ENCODE data around the gene FIS1. TPM values are rescaled to one million over a fixed set of nuclear protein-coding genes. Genes with fewer than 3 reads are reported as not detected.
A peak's percentile ranks its signal among the peaks of the same experiment; 100 is the strongest.

FIS1 gene
- total RNA-seq, 1 donor from 2014 or later = 127 TPM

DNA sequence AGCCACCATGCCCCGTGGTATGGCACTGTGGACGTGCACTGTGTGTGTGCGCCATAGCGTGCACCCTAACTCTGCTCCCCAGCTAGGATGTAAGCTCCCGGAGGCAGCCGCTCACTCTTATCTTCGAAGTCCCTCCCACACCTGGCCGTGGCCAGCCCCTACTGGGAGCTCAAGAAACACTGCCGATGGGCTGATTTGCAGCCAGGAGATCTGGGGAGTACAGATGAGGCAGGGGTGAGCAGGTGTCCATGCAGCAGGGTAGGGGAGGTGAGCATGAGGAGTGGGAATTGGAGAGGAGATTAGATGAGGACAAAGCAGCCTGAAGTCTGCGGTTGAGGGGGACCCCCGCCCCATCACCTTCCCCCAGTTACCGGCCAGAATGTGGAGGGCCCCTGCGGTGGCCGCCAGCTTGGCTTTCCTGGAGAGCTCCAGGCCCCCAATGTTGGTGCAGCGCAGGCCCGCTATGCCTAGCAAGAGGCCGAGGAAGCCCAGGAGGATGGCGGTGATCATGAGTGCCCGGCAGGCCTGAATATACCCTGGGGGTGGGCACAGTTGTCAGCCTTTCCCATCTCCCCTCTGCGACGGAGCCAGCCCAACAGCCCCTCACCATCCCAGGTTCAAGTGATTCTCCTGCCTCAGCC, 10.9 kb downstream of the FIS1 start:
- no peak overlapping the region for H3K27ac Mint-ChIP-seq
- H3K27me3 Mint-ChIP-seq = no peaks in the 10 kb centered on the region
- no peaks in the 10 kb centered on the region for H3K9me3 Mint-ChIP-seq
- H3K36me3 Mint-ChIP-seq (ENCODE audit: low read depth) = peaks cover 19% of the 10 kb centered on the region
- no peak for DNase-seq
- intact Hi-C loops (cut with micrococcal nuclease) = no loop called here
- H3K4me1 Mint-ChIP-seq = no peaks in the 10 kb centered on the region
- no peak overlapping the region for H3K4me3 Mint-ChIP-seq

DNA sequence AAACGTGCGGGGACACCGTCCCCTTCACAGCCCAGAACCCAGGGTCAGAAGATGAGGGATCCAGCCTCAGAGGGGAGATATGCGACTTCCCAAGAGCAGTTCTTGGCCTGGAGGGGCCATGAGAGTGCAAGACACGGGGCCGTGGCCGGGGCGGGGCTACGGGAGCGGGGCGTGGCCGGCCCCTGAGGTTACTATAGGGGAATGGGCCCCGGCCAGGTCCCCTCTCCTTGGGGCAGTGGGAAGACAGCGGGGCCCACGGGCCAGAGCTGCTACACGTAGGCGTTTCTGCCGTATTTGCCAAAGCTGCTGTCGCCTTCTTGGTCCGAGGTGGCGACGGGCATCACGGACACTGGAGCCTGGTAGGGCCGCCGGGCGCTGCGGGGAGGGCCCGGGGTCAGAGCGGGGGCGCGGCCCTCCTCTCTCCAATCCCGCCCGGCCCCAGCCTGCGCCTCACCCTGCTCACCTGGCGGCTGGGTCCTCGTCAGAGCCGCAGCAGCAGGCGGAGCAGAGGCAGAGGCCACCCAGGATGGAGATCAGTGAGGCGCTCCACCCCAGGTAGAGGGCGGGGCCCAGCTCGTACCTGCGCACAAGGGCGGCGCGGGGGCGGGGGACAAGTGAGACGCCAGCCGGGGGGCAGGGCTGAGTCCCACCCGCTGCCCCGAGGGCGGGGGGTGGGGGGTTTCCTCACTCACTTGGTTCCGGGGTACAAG, 12.6 kb downstream of the FIS1 start:
- Mint-ChIP-seq H3K9me3 (no peaks in the 10 kb centered on the region), H3K27ac (no peak overlapping the region), H3K36me3 (ENCODE audit: low read depth) (peaks cover 15% of the 10 kb centered on the region), H3K27me3 (no peaks in the 10 kb centered on the region), H3K4me1 (no peaks in the 10 kb centered on the region), H3K4me3 (no peak overlapping the region)
- DNase-seq = no peak
- intact Hi-C loops (cut with micrococcal nuclease) = no loop called here

- H3K36me3 Mint-ChIP-seq (ENCODE audit: low read depth) = peaks cover 18% of the 10 kb centered on the region
- H3K27me3 Mint-ChIP-seq = no peaks in the 10 kb centered on the region
- no peak overlapping the region for H3K4me3 Mint-ChIP-seq
- intact Hi-C loops (cut with micrococcal nuclease) = no loop called here
- DNase-seq = no peak
- no peak overlapping the region for H3K27ac Mint-ChIP-seq
- H3K4me1 Mint-ChIP-seq = no peaks in the 10 kb centered on the region
- no peaks in the 10 kb centered on the region for H3K9me3 Mint-ChIP-seq
Measured at GRCh38 chr7:101231644-101232043, 13.2 kb downstream of the FIS1 start.

GRCh38 chr7:101226721-101227120, 18.2 kb downstream of the FIS1 start:
- no peak for DNase-seq
- Mint-ChIP-seq H3K36me3 (ENCODE audit: low read depth) (peaks cover 46% of the 10 kb centered on the region), H3K27me3 (no peaks in the 10 kb centered on the region), H3K4me1 (peaks cover 3% of the 10 kb centered on the region), H3K4me3 (no peak overlapping the region), H3K9me3 (no peaks in the 10 kb centered on the region), H3K27ac (no peak overlapping the region)
- intact Hi-C loops (cut with micrococcal nuclease) = no loop called here

- DNase-seq = no peak
- H3K36me3 Mint-ChIP-seq (ENCODE audit: low read depth) = peaks cover 47% of the 10 kb centered on the region
- intact Hi-C loops (cut with micrococcal nuclease) = no loop called here
- no peak overlapping the region for H3K4me3 Mint-ChIP-seq
- no peak overlapping the region for H3K27ac Mint-ChIP-seq
- no peaks in the 10 kb centered on the region for H3K9me3 Mint-ChIP-seq
- H3K27me3 Mint-ChIP-seq = no peaks in the 10 kb centered on the region
- peaks cover 6% of the 10 kb centered on the region for H3K4me1 Mint-ChIP-seq
Measured at GRCh38 chr7:101225650-101226049, 19.2 kb downstream of the FIS1 start.

DNA sequence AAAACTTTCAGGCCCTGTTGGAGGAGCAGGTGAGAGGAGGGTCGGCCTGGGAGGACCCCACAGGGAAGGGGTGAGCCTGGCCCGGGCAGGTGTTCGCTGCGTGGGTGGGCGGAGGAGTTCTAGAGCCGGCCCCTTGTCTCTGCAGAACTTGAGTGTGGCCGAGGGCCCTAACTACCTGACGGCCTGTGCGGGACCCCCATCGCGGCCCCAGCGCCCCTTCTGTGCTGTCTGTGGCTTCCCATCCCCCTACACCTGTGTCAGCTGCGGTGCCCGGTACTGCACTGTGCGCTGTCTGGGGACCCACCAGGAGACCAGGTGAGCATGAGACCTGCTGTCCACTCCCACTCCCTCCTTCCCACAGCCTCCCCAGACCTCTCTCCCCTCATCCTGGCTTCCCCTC, 21.4 kb downstream of the FIS1 start:
- Mint-ChIP-seq H3K36me3 (ENCODE audit: low read depth) (peaks cover 42% of the 10 kb centered on the region), H3K4me3 (no peak overlapping the region), H3K27ac (peak overlapping the region; percentile 65), H3K9me3 (no peaks in the 10 kb centered on the region), H3K4me1 (peaks cover 20% of the 10 kb centered on the region), H3K27me3 (no peaks in the 10 kb centered on the region)
- intact Hi-C loops (cut with micrococcal nuclease) = no loop called here
- no peak for DNase-seq

DNA sequence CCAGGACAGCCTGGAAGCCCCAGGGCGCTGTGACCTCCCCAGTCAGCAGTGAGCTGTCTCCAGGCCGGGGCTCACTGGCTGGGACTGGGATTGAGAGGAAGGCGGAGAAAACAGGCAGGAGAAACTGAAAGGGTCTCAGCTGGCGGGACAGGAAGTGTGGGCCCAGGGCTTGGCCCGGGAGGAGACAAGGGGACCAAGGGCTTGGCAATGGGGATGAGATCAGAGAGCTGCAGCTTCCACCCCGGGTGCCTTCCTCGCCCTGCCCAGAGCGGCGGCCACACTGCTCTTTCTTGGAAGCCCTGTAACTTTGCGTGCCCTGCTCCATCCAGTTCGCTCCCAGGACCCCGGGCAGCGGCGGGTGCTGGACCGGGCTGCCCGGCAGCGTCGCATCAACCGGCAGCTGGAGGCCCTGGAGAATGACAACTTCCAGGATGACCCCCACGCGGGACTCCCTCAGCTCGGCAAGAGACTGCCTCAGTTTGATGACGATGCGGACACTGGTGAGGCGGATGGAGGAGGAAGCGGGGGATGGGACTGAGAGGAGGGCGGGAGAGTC, 22.5 kb downstream of the FIS1 start:
- Mint-ChIP-seq H3K9me3 (no peaks in the 10 kb centered on the region), H3K27ac (no peak overlapping the region), H3K36me3 (ENCODE audit: low read depth) (peaks cover 41% of the 10 kb centered on the region), H3K4me1 (peaks cover 26% of the 10 kb centered on the region), H3K27me3 (no peaks in the 10 kb centered on the region), H3K4me3 (no peak overlapping the region)
- intact Hi-C loops (cut with micrococcal nuclease) = no loop called here
- DNase-seq = no peak

- Mint-ChIP-seq H3K27me3 (no peaks in the 10 kb centered on the region), H3K4me3 (no peak overlapping the region), H3K27ac (peak overlapping the region; percentile 34), H3K36me3 (ENCODE audit: low read depth) (peaks cover 47% of the 10 kb centered on the region), H3K9me3 (no peaks in the 10 kb centered on the region), H3K4me1 (peaks cover 35% of the 10 kb centered on the region)
- DNase-seq = no peak
- intact Hi-C loops (cut with micrococcal nuclease) = no loop called here
Measured at GRCh38 chr7:101220295-101220694, 24.6 kb downstream of the FIS1 start.

GRCh38 chr7:101218236-101219125, 26.4 kb downstream of the FIS1 start:
- no peaks in the 10 kb centered on the region for H3K9me3 Mint-ChIP-seq
- H3K27me3 Mint-ChIP-seq = no peaks in the 10 kb centered on the region
- peak overlapping the region; percentile 91 for H3K27ac Mint-ChIP-seq
- H3K4me1 Mint-ChIP-seq = peaks cover 37% of the 10 kb centered on the region
- peaks cover 39% of the 10 kb centered on the region for H3K36me3 Mint-ChIP-seq (ENCODE audit: low read depth)
- peak overlapping the region; percentile 99 for H3K4me3 Mint-ChIP-seq
- no peak for DNase-seq
- intact Hi-C loops (cut with micrococcal nuclease) = loop anchor here (1.0 to 10.0 kb wide), 3 partner anchors 26 to 66 kb away; no protein-coding TSS in a partner anchor

GRCh38 chr7:101217388-101218235, 27.3 kb downstream of the FIS1 start, which contains the start of the genes PLOD3 and ZNHIT1:
Gene PLOD3, minus strand, starts transcription at chr7:101217581. Its CDS starts 307 bp downstream, at chr7:101217274.
Gene ZNHIT1, plus strand, starts transcription at chr7:101218165. Its CDS starts 31 bp downstream, at chr7:101218196.
- no peaks in the 10 kb centered on the region for H3K9me3 Mint-ChIP-seq
- peaks cover 37% of the 10 kb centered on the region for H3K4me1 Mint-ChIP-seq
- H3K27me3 Mint-ChIP-seq = no peaks in the 10 kb centered on the region
- H3K27ac Mint-ChIP-seq = peak within 1 kb of the TSS; percentile 91
- intact Hi-C loops (cut with micrococcal nuclease) = loop anchor here (1.0 to 10.0 kb wide), 3 partner anchors 27 to 67 kb away; no protein-coding TSS in a partner anchor
- H3K4me3 Mint-ChIP-seq = peak within 1 kb of the TSS; percentile 99
- H3K36me3 Mint-ChIP-seq (ENCODE audit: low read depth) = peaks cover 32% of the 10 kb centered on the region
- DNase-seq = peak; percentile 98

GRCh38 chr7:101216860-101217387, 28.0 kb downstream of the FIS1 start:
- intact Hi-C loops (cut with micrococcal nuclease) = loop anchor here (10.0 kb wide), 1 partner anchor 68 kb away; no protein-coding TSS in a partner anchor
- peak overlapping the region; percentile 91 for H3K27ac Mint-ChIP-seq
- peaks cover 29% of the 10 kb centered on the region for H3K36me3 Mint-ChIP-seq (ENCODE audit: low read depth)
- H3K4me1 Mint-ChIP-seq = peaks cover 36% of the 10 kb centered on the region
- DNase-seq = no peak
- peak overlapping the region; percentile 99 for H3K4me3 Mint-ChIP-seq
- H3K9me3 Mint-ChIP-seq = no peaks in the 10 kb centered on the region
- H3K27me3 Mint-ChIP-seq = no peaks in the 10 kb centered on the region

GRCh38 chr7:101216001-101216859, 28.7 kb downstream of the FIS1 start:
- intact Hi-C loops (cut with micrococcal nuclease) = loop anchor here (10.0 kb wide), 1 partner anchor 69 kb away; no protein-coding TSS in a partner anchor
- no peak for DNase-seq
- H3K27ac Mint-ChIP-seq = peak overlapping the region; percentile 71

More at GRCh38 chr7:101216001-101216859, 28.7 kb downstream of the FIS1 start:
- H3K4me1 Mint-ChIP-seq = peaks cover 31% of the 10 kb centered on the region
- peaks cover 27% of the 10 kb centered on the region for H3K36me3 Mint-ChIP-seq (ENCODE audit: low read depth)
- H3K9me3 Mint-ChIP-seq = no peaks in the 10 kb centered on the region
- peak overlapping the region; percentile 99 for H3K4me3 Mint-ChIP-seq
- H3K27me3 Mint-ChIP-seq = no peaks in the 10 kb centered on the region
